Epithelial cell of prostate (primary cell): Measurements from ENCODE around the gene PKN2.
"Not testable (repeated sequence)": the region's sequence is repeated elsewhere in the genome, so short reads cannot be mapped to it uniquely, and the experiment has no call there.

Experiments used
- DNase-seq: peaks from one replicate; pipeline ENCODE4 v3.0.0-alpha.2; 2011; ENCODE audit warnings: low read depth, low spot score
- H3K27ac ChIP-seq: fragments of 450-650 bp; 2 replicates; pipeline ENCODE4 v1.5.1; 2017; ENCODE audit warnings: mild to moderate bottlenecking

Gene PKN2

GRCh38 chr1:88873737-88874349 lies 189.8 kb downstream of the PKN2 start:
- no peak for DNase-seq
- no peak overlapping the region for H3K27ac ChIP-seq

- H3K27ac ChIP-seq, result no peak overlapping the region
Observed at GRCh38 chr1:88875595-88875994, 191.5 kb downstream of the PKN2 start.

GRCh38 chr1:88876573-88877365 lies 192.7 kb downstream of the PKN2 start:
- no peak overlapping the region for H3K27ac ChIP-seq
- DNase-seq, result no peak

More at GRCh38 chr1:88875595-88875994, 191.5 kb downstream of the PKN2 start:
- DNase-seq, result no peak

GRCh38 chr1:88877382-88877825 lies 193.3 kb downstream of the PKN2 start:
- DNase-seq, result no peak
- no peak overlapping the region for H3K27ac ChIP-seq

DNA sequence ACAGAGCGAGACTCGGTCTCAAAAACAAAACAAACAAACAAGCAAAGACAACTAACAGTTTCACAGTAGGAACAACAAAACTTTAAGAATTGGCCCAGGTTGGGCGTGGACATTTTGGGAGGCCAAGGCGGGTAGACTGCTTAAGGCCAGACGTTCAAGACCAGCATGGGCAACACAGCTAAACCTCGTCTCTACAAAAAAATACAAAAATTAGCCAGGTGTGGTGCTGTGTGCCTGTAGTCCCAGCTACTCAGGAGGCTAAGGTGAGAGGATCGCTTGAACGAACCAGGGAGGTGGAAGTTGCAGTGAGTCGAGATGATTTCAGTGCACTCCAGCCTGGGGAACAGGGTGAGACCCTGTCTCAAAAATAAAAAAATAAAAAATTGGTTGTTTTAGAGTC lies 193.8 kb downstream of the PKN2 start:
- no peak for DNase-seq
- H3K27ac ChIP-seq, result peak overlapping the region; percentile 12

- DNase-seq, result no peak
Observed at GRCh38 chr1:88878731-88879130, 194.7 kb downstream of the PKN2 start.

GRCh38 chr1:88880717-88881116 lies 196.6 kb downstream of the PKN2 start:
- not testable (repeated sequence) for H3K27ac ChIP-seq, DNase-seq

More at GRCh38 chr1:88878731-88879130, 194.7 kb downstream of the PKN2 start:
- peak overlapping the region; percentile 12 for H3K27ac ChIP-seq

- H3K27ac ChIP-seq, result no peak overlapping the region
- DNase-seq, result no peak
Observed at GRCh38 chr1:88883156-88883555, 199.1 kb downstream of the PKN2 start.
